IMR-90 (cell line): ENCODE data around the gene MYH10. TPM values are rescaled to one million over a fixed set of nuclear protein-coding genes. Genes with fewer than 3 reads are reported as not detected.

Experiments used
- ATAC-seq: fragments of 200-7000 bp; cut with Tn5 transposase; 2 replicates; pipeline ENCODE4 v1.9.1; 2020; ENCODE audit warnings: low read depth, mild to moderate bottlenecking, moderate library complexity
- BruUV-seq: library from RNA; stranded (reverse); fragments of 400-500 nt; replicated peaks from 2 replicates; lab custom pipeline; 2021; lab: Mats Ljungman, UMichigan
- CTCF ChIA-PET: fragments of 300-600 bp; formaldehyde crosslinking; extraction: SDS; loops from one replicate; lab custom pipeline; 2021; ENCODE audit warnings: antibody characterized with exemption; lab: Yijun Ruan, JAX
- POLR2A ChIA-PET: fragments of 300-600 bp; sonication (Branson Sonifier 250); formaldehyde crosslinking; loops from one replicate; lab custom pipeline; 2022; ENCODE audit warnings: antibody characterized with exemption; ENCODE audit not compliant: unreplicated experiment; lab: Charles Lee
- DNase-seq: peaks from one replicate; pipeline ENCODE4 v3.0.0; 2013
- H2AFZ ChIP-seq: replicated peaks from 2 replicates; pipeline ENCODE3; 2013; ENCODE audit warnings: low read length, mild to moderate bottlenecking; ENCODE audit not compliant: poor library complexity
- H2AK5ac ChIP-seq: 2 replicates; pipeline ENCODE4 v1.6.1; 2013; ENCODE audit warnings: low read depth, low read length, inconsistent platforms
- H2AK9ac ChIP-seq: replicated peaks from 2 replicates; pipeline ENCODE3; 2013; ENCODE audit warnings: mild to moderate bottlenecking, low read depth, low read length, moderate library complexity; ENCODE audit not compliant: poor library complexity
- H2BK120ac ChIP-seq: 2 replicates; pipeline ENCODE4 v1.6.1; 2013; ENCODE audit warnings: low read depth, low read length, inconsistent platforms
- H2BK15ac ChIP-seq: 3 replicates; pipeline ENCODE4 v1.6.1; 2013; ENCODE audit warnings: low read depth, low read length, inconsistent platforms
- H2BK20ac ChIP-seq: 2 replicates; pipeline ENCODE4 v1.6.1; 2013; ENCODE audit warnings: low read depth, mild to moderate bottlenecking, inconsistent platforms, low read length, moderate library complexity
- H2BK5ac ChIP-seq: 2 replicates; pipeline ENCODE4 v1.6.1; 2013; ENCODE audit warnings: mild to moderate bottlenecking, low read depth, low read length, inconsistent platforms; ENCODE audit not compliant: poor library complexity, severe bottlenecking
- H3K14ac ChIP-seq: replicated peaks from 2 replicates; pipeline ENCODE4 v1.6.1; 2013; ENCODE audit warnings: low read depth, low read length, inconsistent platforms
- H3K18ac ChIP-seq: 2 replicates; pipeline ENCODE4 v1.6.1; 2013; ENCODE audit warnings: low read depth, low read length, control low read depth
- H3K23ac ChIP-seq: 2 replicates; pipeline ENCODE4 v1.6.1; 2013; ENCODE audit warnings: low read depth, low read length, inconsistent platforms
- H3K27ac ChIP-seq: 2 replicates; pipeline ENCODE4 v1.5.1; 2013; ENCODE audit warnings: mild to moderate bottlenecking, control low read depth, low read length; ENCODE audit not compliant: insufficient read depth
- H3K27me3 ChIP-seq: 2 replicates; pipeline ENCODE4 v1.6.1; 2013; ENCODE audit warnings: low read length; ENCODE audit not compliant: control insufficient read depth, insufficient read depth
- H3K36me3 ChIP-seq: 2 replicates; pipeline ENCODE4 v1.6.1; 2013; ENCODE audit warnings: low read length, mixed read lengths; ENCODE audit not compliant: control insufficient read depth, insufficient read depth
- H3K4ac ChIP-seq: 2 replicates; pipeline ENCODE4 v1.6.1; 2013; ENCODE audit warnings: low read depth, low read length, inconsistent platforms
- H3K4me1 ChIP-seq: 2 replicates; pipeline ENCODE4 v1.6.1; 2013; ENCODE audit warnings: low read length, mixed read lengths; ENCODE audit not compliant: control insufficient read depth, insufficient read depth
- H3K4me2 ChIP-seq: 2 replicates; pipeline ENCODE4 v1.6.1; 2013; ENCODE audit warnings: low read depth, mild to moderate bottlenecking, control low read depth, low read length, moderate library complexity
- H3K4me3 ChIP-seq: 2 replicates; pipeline ENCODE4 v1.5.1; 2013; ENCODE audit warnings: low read depth, mild to moderate bottlenecking, control low read depth, low read length, moderate library complexity; ENCODE audit not compliant: insufficient read depth
- H3K56ac ChIP-seq: 2 replicates; pipeline ENCODE4 v1.6.1; 2013; ENCODE audit warnings: low read length, inconsistent platforms; ENCODE audit not compliant: insufficient read depth; ENCODE audit errors: extremely low read depth
- H3K79me1 ChIP-seq, 2 experiments: 2 replicates each; pipeline ENCODE4 v1.6.1; 2013; ENCODE audit warnings: low read length in 2 of 2, inconsistent platforms in 1 of 2, low read depth in 1 of 2
- H3K9ac ChIP-seq: 2 replicates; pipeline ENCODE4 v1.6.1; 2013; ENCODE audit warnings: low read depth, low read length, control low read depth
- H3K9me1 ChIP-seq: 2 replicates; pipeline ENCODE4 v1.6.1; 2013; ENCODE audit warnings: low read length, inconsistent platforms; ENCODE audit not compliant: insufficient read depth
- H3K9me3 ChIP-seq: 2 replicates; pipeline ENCODE4 v1.6.1; 2013; ENCODE audit warnings: low read length; ENCODE audit not compliant: control insufficient read depth, insufficient read depth
- H4K20me1 ChIP-seq: 2 replicates; pipeline ENCODE4 v1.6.1; 2013; ENCODE audit warnings: low read length, inconsistent platforms; ENCODE audit not compliant: insufficient read depth
- H4K5ac ChIP-seq: 2 replicates; pipeline ENCODE4 v1.6.1; 2013; ENCODE audit warnings: mild to moderate bottlenecking, low read depth, low read length, control low read depth
- H4K8ac ChIP-seq, 2 experiments: 2 replicates each; pipeline ENCODE4 v1.6.1; 2013; ENCODE audit warnings: low read depth in 2 of 2, low read length in 2 of 2, control low read depth in 1 of 2, inconsistent platforms in 1 of 2
- H4K91ac ChIP-seq: 2 replicates; pipeline ENCODE4 v1.6.1; 2013; ENCODE audit warnings: low read depth, low read length, inconsistent platforms; ENCODE audit not compliant: insufficient read depth
- USF2 ChIP-seq: fragments of 150-350 bp; IDR thresholded peaks from 2 replicates; pipeline ENCODE4 v1.6.1; 2017; ENCODE audit warnings: mild to moderate bottlenecking, antibody characterized with exemption, low read length, low read depth
- WGBS, 2 experiments: methylation state at CpG; one replicate each; pipeline versions ENCODE4 v1.1.5 to v1.1.7; 2013; ENCODE audit warnings: missing lambda C conversion rate in 2 of 2; ENCODE audit not compliant: insufficient read length in 1 of 2; ENCODE audit errors: extremely low coverage in 2 of 2; 5-methylcytosine and 5-hydroxymethylcytosine counted together
- dilution Hi-C: fragments of 300-500 bp; cut with HindIII; formaldehyde crosslinking; loops from one replicate; pipeline ENCODE4 v1.14.3; 2018; ENCODE audit warnings: low sequenced_read_pairs; ENCODE audit not compliant: unreplicated experiment
- in situ Hi-C: fragments of 300-500 bp; cut with MboI; formaldehyde crosslinking; loops from 3 replicates; pipeline ENCODE4 v1.14.3; 2019; ENCODE audit warnings: low sequenced_read_pairs, inconsistent platforms, mixed read lengths
- intact Hi-C: fragments of 100-400 bp; cut with micrococcal nuclease; formaldehyde crosslinking; loops from 2 replicates; pipeline ENCODE4 v1.10.0; 2022
- polyA plus RNA-seq, 3 experiments: library from polyadenylated mRNA; depleted of rRNA; stranded (reverse); fragments of >200 nt; gene quantifications; 2 replicates each; pipeline ENCODE4 v1.2.3, GENCODE V29; 2012; ENCODE audit warnings: low replicate concordance in 1 of 3
- total RNA-seq: library from RNA; depleted of rRNA; stranded (reverse); fragments of >200 nt; gene quantifications from 2 replicates; pipeline ENCODE4 v1.2.3, GENCODE V29; 2012

MYH10 gene
- total and polyA plus RNA-seq, 2 of the 4 experiments (the other 2 are of a cell fraction): 71.2 to 95.2 TPM

GRCh38 chr17:8481089-8481488, 149.4 kb downstream of the MYH10 start:
- no peak overlapping the region for H3K4ac ChIP-seq
- no peak for TF ChIP-seq USF2

More at GRCh38 chr17:8481089-8481488, 149.4 kb downstream of the MYH10 start:
- no peak overlapping the region for H3K23ac ChIP-seq
- H3K9me1 ChIP-seq: 0 out of 2 replicates have a peak, but pooled peaks cover 7% of the 10 kb centered on the region
- H3K4me3 ChIP-seq: no peak overlapping the region
- H2AK9ac ChIP-seq: no peak overlapping the region
- H4K20me1 ChIP-seq: peaks cover 15% of the 10 kb centered on the region; the same call in 1 of the 2 replicates
- in situ Hi-C loops (no loop called here), dilution Hi-C loops (no loop called here), intact Hi-C loops (no loop called here)
- no peaks in the 10 kb centered on the region for H3K27me3 ChIP-seq
- ChIA-PET POLR2A (interaction anchor here (0.6 kb wide), 1 partner anchor 108 kb away, joined by 3 read pairs; no protein-coding TSS in a partner anchor), CTCF (no interaction called here)
- no peaks in the 10 kb centered on the region for H3K9me3 ChIP-seq
- H3K36me3 ChIP-seq: peaks cover 70% of the 10 kb centered on the region
- H2AFZ ChIP-seq: no peak overlapping the region
- no peak overlapping the region for H3K9ac ChIP-seq
- peaks cover 9% of the 10 kb centered on the region for H3K4me1 ChIP-seq
- no peak overlapping the region for H2AK5ac ChIP-seq
- H2BK20ac ChIP-seq: no peak overlapping the region
- peaks cover 9 to 34% of the 10 kb centered on the region in 2 experiments; a peak in 2 of 4 replicates for H3K79me1 ChIP-seq
- H4K91ac ChIP-seq: no peak overlapping the region
- WGBS, 2 experiments: 94% methylated on average over 7 of the region's 22 CpGs; no CpG with 5 or more reads in 1 of the 2 experiments
- H3K14ac ChIP-seq: no peak overlapping the region
- no peak overlapping the region for H3K27ac ChIP-seq
- no peak for ATAC-seq
- no peak overlapping the region for H2BK120ac ChIP-seq
- no peak overlapping the region for H4K5ac ChIP-seq
- H2BK15ac ChIP-seq: no peak overlapping the region
- no TSS peak for BruUV-seq
- no peak overlapping the region for H2BK5ac ChIP-seq
- no peak overlapping the region for H3K18ac ChIP-seq
- H4K8ac ChIP-seq: no peak overlapping the region
- no peak overlapping the region for H3K56ac ChIP-seq
- no peak for DNase-seq
- no peak overlapping the region for H3K4me2 ChIP-seq
